ENCODE data around the gene OXCT2.

- TF ChIP-seq EZH2 (IDR thresholded peaks at IDR 0.05; ENCODE audit: low read length): no peak
- no peak for TF ChIP-seq CTCF (optimal IDR thresholded peaks at IDR 0.05 in 1 of 3, IDR thresholded peaks at IDR 0.05 in 1 of 3, conservative IDR thresholded peaks at IDR 0.05 in 1 of 3; ENCODE audit: extremely low read depth in 1 of 3, insufficient read depth in 2 of 3, low read length in 3 of 3)
Observed at GRCh38 chr1:39789571-39790110, 18.5 kb upstream of the OXCT2 start.

All from keratinocyte (primary cell).